ENCODE measurements around the gene CCDC136.

The CCDC136 gene

GRCh38 chr7:128814499-128814898 is 22.7 kb downstream of the CCDC136 start:
- H3K36me3 ChIP-seq (ENCODE audit: low read depth): no peaks in the 10 kb centered on the region
- H3K4me1 ChIP-seq (ENCODE audit: insufficient read depth, poor library complexity, severe bottlenecking): no peaks in the 10 kb centered on the region
- DNase-seq (ENCODE audit: low spot score) (no peak), ATAC-seq (ENCODE audit: low read depth) (no peak)
- no peak overlapping the region for H3K4me3 ChIP-seq (ENCODE audit: severe bottlenecking)
- no peaks in the 10 kb centered on the region for H3K27me3 ChIP-seq (ENCODE audit: insufficient read depth, poor library complexity, severe bottlenecking)
- H3K27ac ChIP-seq (ENCODE audit: poor library complexity, severe bottlenecking): no peak overlapping the region
- TF ChIP-seq CTCF (IDR thresholded peaks at IDR 0.05; ENCODE audit: poor library complexity, severe bottlenecking): no peak
- H3K9me3 ChIP-seq (ENCODE audit: severe bottlenecking): no peaks in the 10 kb centered on the region

- no peak for TF ChIP-seq CTCF (IDR thresholded peaks at IDR 0.05; ENCODE audit: poor library complexity, severe bottlenecking)
- Histone ChIP-seq H3K9me3 (ENCODE audit: severe bottlenecking) (no peaks in the 10 kb centered on the region), H3K27me3 (ENCODE audit: insufficient read depth, poor library complexity, severe bottlenecking) (no peaks in the 10 kb centered on the region), H3K4me1 (ENCODE audit: insufficient read depth, poor library complexity, severe bottlenecking) (no peaks in the 10 kb centered on the region), H3K36me3 (ENCODE audit: low read depth) (no peaks in the 10 kb centered on the region), H3K27ac (ENCODE audit: poor library complexity, severe bottlenecking) (no peak overlapping the region), H3K4me3 (ENCODE audit: severe bottlenecking) (no peak overlapping the region)
- DNase-seq (ENCODE audit: low spot score): no peak
- ATAC-seq (ENCODE audit: low read depth): no peak
These were observed 23.6 kb downstream of the CCDC136 start for GRCh38 chr7:128815289-128815942.

- ATAC-seq (ENCODE audit: low read depth) (no peak), DNase-seq (ENCODE audit: low spot score) (no peak)
- no peaks in the 10 kb centered on the region for H3K36me3 ChIP-seq (ENCODE audit: low read depth)
These were observed 26.9 kb downstream of the CCDC136 start for GRCh38 chr7:128818694-128819093.

DNA sequence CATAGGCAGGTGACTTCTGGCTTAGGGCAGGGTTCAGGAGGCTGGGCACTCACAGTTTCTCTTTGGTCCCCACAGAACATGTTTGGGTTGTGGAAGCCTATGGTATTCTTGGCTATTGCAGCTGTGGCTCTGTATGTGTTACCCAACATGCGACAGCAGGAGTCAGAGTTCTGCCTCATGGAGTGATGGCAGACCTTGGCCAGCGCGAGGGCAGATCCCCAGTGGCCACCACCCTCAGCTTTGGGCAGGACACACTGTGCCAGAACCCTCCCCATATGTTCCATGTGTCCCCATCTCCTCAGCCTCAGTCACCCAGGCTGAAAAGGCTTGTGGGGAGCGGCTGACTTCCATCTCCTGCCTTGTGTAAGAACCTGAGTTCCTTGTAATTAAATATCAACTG is 30.0 kb downstream of the CCDC136 start:
- no peak for ATAC-seq (ENCODE audit: low read depth)
- DNase-seq (ENCODE audit: low spot score): no peak
- no peak overlapping the region for H3K4me3 ChIP-seq (ENCODE audit: severe bottlenecking)
- no peaks in the 10 kb centered on the region for H3K27me3 ChIP-seq (ENCODE audit: insufficient read depth, poor library complexity, severe bottlenecking)
- no peaks in the 10 kb centered on the region for H3K36me3 ChIP-seq (ENCODE audit: low read depth)
- H3K4me1 ChIP-seq (ENCODE audit: insufficient read depth, poor library complexity, severe bottlenecking): no peaks in the 10 kb centered on the region
- no peak overlapping the region for H3K27ac ChIP-seq (ENCODE audit: poor library complexity, severe bottlenecking)
- no peak for TF ChIP-seq CTCF (IDR thresholded peaks at IDR 0.05; ENCODE audit: poor library complexity, severe bottlenecking)
- no peaks in the 10 kb centered on the region for H3K9me3 ChIP-seq (ENCODE audit: severe bottlenecking)

More at GRCh38 chr7:128818694-128819093, 26.9 kb downstream of the CCDC136 start:
- H3K27me3 ChIP-seq (ENCODE audit: insufficient read depth, poor library complexity, severe bottlenecking): no peaks in the 10 kb centered on the region
- H3K9me3 ChIP-seq (ENCODE audit: severe bottlenecking): no peaks in the 10 kb centered on the region
- H3K27ac ChIP-seq (ENCODE audit: poor library complexity, severe bottlenecking): no peak overlapping the region
- TF ChIP-seq CTCF (IDR thresholded peaks at IDR 0.05; ENCODE audit: poor library complexity, severe bottlenecking): no peak
- H3K4me1 ChIP-seq (ENCODE audit: insufficient read depth, poor library complexity, severe bottlenecking): no peaks in the 10 kb centered on the region
- no peak overlapping the region for H3K4me3 ChIP-seq (ENCODE audit: severe bottlenecking)

DNA sequence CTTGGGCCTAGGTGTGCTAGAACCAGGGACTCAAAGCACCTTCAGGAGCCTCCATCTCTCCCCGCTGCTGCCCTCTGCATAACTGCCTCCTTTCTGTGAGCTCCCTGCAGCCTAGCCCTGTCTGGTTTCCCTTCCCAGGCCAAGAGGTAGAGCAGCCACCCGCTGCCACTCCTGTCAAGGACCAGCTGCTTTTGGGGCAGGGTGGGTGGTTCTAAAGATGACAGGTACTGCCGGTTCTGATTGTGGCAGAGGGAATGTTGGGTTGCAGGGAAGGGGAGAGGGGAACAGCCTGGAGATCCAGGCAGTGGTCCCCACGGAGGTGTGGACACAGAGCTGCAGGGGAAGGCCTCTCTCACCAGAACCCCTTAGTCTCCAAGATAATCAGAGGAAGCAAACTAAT is 34.7 kb downstream of the CCDC136 start:
- H3K9me3 ChIP-seq (ENCODE audit: severe bottlenecking): no peaks in the 10 kb centered on the region
- ATAC-seq (ENCODE audit: low read depth) (no peak), DNase-seq (ENCODE audit: low spot score) (no peak)
- H3K4me3 ChIP-seq (ENCODE audit: severe bottlenecking): no peak overlapping the region
- peaks cover 18% of the 10 kb centered on the region for H3K4me1 ChIP-seq (ENCODE audit: insufficient read depth, poor library complexity, severe bottlenecking)
- TF ChIP-seq CTCF (IDR thresholded peaks at IDR 0.05; ENCODE audit: poor library complexity, severe bottlenecking): no peak
- H3K27me3 ChIP-seq (ENCODE audit: insufficient read depth, poor library complexity, severe bottlenecking): peaks cover 4% of the 10 kb centered on the region
- no peaks in the 10 kb centered on the region for H3K36me3 ChIP-seq (ENCODE audit: low read depth)
- no peak overlapping the region for H3K27ac ChIP-seq (ENCODE audit: poor library complexity, severe bottlenecking)
